Measurements from ENCODE around the gene RBM18.

DNA sequence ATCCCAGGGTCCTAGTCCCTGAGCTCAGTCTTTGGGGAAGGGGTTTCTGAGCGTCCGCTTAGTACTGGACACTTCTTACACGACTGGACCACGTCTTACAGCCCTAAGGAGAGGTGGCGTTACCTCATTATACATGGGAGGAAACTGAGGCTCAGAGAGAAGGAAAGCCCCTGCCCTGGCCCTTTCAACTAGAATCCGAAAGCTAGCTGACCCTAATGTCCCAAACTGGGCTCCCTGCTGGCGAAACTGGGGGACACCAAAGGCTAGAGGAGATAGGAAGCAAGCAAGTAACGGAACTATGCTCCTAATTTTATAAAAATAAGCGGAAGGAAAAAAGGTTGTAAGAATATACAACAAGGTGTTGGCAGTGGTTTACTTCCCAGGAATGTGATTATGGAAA lies 50.1 kb downstream of the RBM18 start:
- TF ChIP-seq, protein P1, sequence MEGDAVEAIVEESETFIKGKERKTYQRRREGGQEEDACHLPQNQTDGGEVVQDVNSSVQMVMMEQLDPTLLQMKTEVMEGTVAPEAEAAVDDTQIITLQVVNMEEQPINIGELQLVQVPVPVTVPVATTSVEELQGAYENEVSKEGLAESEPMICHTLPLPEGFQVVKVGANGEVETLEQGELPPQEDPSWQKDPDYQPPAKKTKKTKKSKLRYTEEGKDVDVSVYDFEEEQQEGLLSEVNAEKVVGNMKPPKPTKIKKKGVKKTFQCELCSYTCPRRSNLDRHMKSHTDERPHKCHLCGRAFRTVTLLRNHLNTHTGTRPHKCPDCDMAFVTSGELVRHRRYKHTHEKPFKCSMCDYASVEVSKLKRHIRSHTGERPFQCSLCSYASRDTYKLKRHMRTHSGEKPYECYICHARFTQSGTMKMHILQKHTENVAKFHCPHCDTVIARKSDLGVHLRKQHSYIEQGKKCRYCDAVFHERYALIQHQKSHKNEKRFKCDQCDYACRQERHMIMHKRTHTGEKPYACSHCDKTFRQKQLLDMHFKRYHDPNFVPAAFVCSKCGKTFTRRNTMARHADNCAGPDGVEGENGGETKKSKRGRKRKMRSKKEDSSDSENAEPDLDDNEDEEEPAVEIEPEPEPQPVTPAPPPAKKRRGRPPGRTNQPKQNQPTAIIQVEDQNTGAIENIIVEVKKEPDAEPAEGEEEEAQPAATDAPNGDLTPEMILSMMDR (IDR thresholded peaks at IDR 0.05) = no peak
- no peak for TF ChIP-seq POLR2AphosphoS5 (IDR thresholded peaks at IDR 0.05)

Measured in esophagus muscularis mucosa (tissue), 3 donors.